ENCODE data around the gene CNTNAP4. TPM values are rescaled to one million over a fixed set of nuclear protein-coding genes. Genes with fewer than 3 reads are reported as not detected.

CNTNAP4 gene
- total and polyA plus RNA-seq, 10 of the 15 experiments (the other 5 are each of a cell fraction or from before 2014, with no cell fraction given): 0.45 to 1.9 (median 0.90) TPM

DNA sequence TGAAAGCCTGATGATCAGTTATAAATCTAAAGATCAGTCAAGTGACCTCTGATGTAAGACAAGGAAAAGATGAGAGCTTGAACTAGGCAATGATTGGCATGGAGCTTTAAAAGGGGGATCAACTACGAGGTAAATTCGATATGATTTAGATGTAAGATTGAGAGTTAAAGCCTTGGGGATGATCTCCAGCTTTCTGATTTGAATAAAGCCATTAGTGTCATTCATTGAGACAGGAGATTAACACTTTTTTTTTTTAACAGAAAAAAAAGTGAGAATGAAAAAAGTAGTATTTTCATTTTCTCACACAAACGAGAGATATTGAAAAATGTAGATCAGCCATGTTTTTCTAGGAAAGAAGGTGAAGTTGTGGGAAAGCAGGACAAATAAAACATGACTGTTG, 225.4 kb downstream of the CNTNAP4 start:
- intact Hi-C loops (cut with micrococcal nuclease; ENCODE audit: unreplicated experiment) (no loop called here), in situ Hi-C loops (cut with MboI) (no loop called here)
- Histone ChIP-seq H3K9ac (ENCODE audit: control insufficient read depth, insufficient read depth, low read length) (no peak overlapping the region), H2AFZ (ENCODE audit: control insufficient read depth, low read depth, low read length) (no peak overlapping the region), H3K27ac (ENCODE audit: control insufficient read depth, insufficient read depth) (no peak overlapping the region), H3K79me2 (ENCODE audit: control insufficient read depth, insufficient read depth, low read length) (no peaks in the 10 kb centered on the region), H3K27me3 (replicated peaks in 1 of 2; ENCODE audit: control insufficient read depth in 2 of 2, insufficient read depth in 2 of 2, low read length in 1 of 2) (no peaks in the 10 kb centered on the region), H3K4me2 (ENCODE audit: control insufficient read depth, insufficient read depth) (no peak overlapping the region), H3K9me3 (replicated peaks; ENCODE audit: control insufficient read depth, insufficient read depth, low read length) (no peaks in the 10 kb centered on the region), H3K4me3 (no peak overlapping the region), H3K36me3 (ENCODE audit: control insufficient read depth in 2 of 2, insufficient read depth in 2 of 2, low read length in 1 of 2) (no peaks in the 10 kb centered on the region), H4K20me1 (ENCODE audit: control insufficient read depth, insufficient read depth) (no peaks in the 10 kb centered on the region), H3K4me1 (ENCODE audit: control insufficient read depth, insufficient read depth, low read length) (no peaks in the 10 kb centered on the region)
- POLR2A ChIA-PET: no interaction called here
- 0% methylated on average over 3 of the region's 3 CpGs for WGBS (ENCODE audit: insufficient coverage, insufficient replicate concordance, low lambda C conversion rate, missing lambda C conversion rate)
- RAD21 ChIA-PET (ENCODE audit: unreplicated experiment): no interaction called here
- ATAC-seq: no peak
- no peak for TF ChIP-seq MXI1 (IDR thresholded peaks at IDR 0.05; ENCODE audit: low read depth, low read length)
- TF ChIP-seq NR2C1 (IDR thresholded peaks at IDR 0.05): no peak
- TF ChIP-seq, protein P1, sequence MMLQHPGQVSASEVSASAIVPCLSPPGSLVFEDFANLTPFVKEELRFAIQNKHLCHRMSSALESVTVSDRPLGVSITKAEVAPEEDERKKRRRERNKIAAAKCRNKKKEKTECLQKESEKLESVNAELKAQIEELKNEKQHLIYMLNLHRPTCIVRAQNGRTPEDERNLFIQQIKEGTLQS (IDR thresholded peaks at IDR 0.05; ENCODE audit: borderline replicate concordance, extremely low read depth, low read depth, low read length): no peak
- TF ChIP-seq, protein P2, sequence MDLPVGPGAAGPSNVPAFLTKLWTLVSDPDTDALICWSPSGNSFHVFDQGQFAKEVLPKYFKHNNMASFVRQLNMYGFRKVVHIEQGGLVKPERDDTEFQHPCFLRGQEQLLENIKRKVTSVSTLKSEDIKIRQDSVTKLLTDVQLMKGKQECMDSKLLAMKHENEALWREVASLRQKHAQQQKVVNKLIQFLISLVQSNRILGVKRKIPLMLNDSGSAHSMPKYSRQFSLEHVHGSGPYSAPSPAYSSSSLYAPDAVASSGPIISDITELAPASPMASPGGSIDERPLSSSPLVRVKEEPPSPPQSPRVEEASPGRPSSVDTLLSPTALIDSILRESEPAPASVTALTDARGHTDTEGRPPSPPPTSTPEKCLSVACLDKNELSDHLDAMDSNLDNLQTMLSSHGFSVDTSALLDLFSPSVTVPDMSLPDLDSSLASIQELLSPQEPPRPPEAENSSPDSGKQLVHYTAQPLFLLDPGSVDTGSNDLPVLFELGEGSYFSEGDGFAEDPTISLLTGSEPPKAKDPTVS (IDR thresholded peaks at IDR 0.05; ENCODE audit: low read depth, low read length): no peak
- TF ChIP-seq, protein P3, sequence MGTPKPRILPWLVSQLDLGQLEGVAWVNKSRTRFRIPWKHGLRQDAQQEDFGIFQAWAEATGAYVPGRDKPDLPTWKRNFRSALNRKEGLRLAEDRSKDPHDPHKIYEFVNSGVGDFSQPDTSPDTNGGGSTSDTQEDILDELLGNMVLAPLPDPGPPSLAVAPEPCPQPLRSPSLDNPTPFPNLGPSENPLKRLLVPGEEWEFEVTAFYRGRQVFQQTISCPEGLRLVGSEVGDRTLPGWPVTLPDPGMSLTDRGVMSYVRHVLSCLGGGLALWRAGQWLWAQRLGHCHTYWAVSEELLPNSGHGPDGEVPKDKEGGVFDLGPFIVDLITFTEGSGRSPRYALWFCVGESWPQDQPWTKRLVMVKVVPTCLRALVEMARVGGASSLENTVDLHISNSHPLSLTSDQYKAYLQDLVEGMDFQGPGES (IDR thresholded peaks at IDR 0.05): no peak
- no peak for TF ChIP-seq CHD2 (IDR thresholded peaks at IDR 0.05; ENCODE audit: borderline replicate concordance, low read depth, low read length)
- TF ChIP-seq NRF1 (conservative IDR thresholded peaks at IDR 0.05; ENCODE audit: low read depth, low read length): no peak
- TF ChIP-seq, protein P4, sequence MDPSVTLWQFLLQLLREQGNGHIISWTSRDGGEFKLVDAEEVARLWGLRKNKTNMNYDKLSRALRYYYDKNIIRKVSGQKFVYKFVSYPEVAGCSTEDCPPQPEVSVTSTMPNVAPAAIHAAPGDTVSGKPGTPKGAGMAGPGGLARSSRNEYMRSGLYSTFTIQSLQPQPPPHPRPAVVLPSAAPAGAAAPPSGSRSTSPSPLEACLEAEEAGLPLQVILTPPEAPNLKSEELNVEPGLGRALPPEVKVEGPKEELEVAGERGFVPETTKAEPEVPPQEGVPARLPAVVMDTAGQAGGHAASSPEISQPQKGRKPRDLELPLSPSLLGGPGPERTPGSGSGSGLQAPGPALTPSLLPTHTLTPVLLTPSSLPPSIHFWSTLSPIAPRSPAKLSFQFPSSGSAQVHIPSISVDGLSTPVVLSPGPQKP (IDR thresholded peaks at IDR 0.05; ENCODE audit: low read depth, low read length): no peak
- TF ChIP-seq, protein P5, sequence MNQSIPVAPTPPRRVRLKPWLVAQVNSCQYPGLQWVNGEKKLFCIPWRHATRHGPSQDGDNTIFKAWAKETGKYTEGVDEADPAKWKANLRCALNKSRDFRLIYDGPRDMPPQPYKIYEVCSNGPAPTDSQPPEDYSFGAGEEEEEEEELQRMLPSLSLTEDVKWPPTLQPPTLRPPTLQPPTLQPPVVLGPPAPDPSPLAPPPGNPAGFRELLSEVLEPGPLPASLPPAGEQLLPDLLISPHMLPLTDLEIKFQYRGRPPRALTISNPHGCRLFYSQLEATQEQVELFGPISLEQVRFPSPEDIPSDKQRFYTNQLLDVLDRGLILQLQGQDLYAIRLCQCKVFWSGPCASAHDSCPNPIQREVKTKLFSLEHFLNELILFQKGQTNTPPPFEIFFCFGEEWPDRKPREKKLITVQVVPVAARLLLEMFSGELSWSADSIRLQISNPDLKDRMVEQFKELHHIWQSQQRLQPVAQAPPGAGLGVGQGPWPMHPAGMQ (IDR thresholded peaks at IDR 0.05; ENCODE audit: borderline replicate concordance): no peak
- no peak for TF ChIP-seq SIN3A (IDR thresholded peaks at IDR 0.05; ENCODE audit: low read depth, low read length)
- no peak for TF ChIP-seq CBX5 (IDR thresholded peaks at IDR 0.05; ENCODE audit: low read depth)
- no peak for TF ChIP-seq FOXK2 (IDR thresholded peaks at IDR 0.05)
- TF ChIP-seq HDGF (IDR thresholded peaks at IDR 0.05): no peak
- TF ChIP-seq EED (IDR thresholded peaks at IDR 0.05; ENCODE audit: low read depth): no peak
- no peak for TF ChIP-seq CREB1 (IDR thresholded peaks at IDR 0.05; ENCODE audit: low read depth)
- TF ChIP-seq, protein P6, sequence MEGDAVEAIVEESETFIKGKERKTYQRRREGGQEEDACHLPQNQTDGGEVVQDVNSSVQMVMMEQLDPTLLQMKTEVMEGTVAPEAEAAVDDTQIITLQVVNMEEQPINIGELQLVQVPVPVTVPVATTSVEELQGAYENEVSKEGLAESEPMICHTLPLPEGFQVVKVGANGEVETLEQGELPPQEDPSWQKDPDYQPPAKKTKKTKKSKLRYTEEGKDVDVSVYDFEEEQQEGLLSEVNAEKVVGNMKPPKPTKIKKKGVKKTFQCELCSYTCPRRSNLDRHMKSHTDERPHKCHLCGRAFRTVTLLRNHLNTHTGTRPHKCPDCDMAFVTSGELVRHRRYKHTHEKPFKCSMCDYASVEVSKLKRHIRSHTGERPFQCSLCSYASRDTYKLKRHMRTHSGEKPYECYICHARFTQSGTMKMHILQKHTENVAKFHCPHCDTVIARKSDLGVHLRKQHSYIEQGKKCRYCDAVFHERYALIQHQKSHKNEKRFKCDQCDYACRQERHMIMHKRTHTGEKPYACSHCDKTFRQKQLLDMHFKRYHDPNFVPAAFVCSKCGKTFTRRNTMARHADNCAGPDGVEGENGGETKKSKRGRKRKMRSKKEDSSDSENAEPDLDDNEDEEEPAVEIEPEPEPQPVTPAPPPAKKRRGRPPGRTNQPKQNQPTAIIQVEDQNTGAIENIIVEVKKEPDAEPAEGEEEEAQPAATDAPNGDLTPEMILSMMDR (IDR thresholded peaks at IDR 0.05 in 2 of 3, conservative IDR thresholded peaks at IDR 0.05 in 1 of 3; ENCODE audit: control insufficient read depth in 2 of 3, extremely low read depth in 1 of 3, insufficient read depth in 1 of 3, low read depth in 3 of 3, low read length in 3 of 3): no peak
- no peak for FAIRE-seq
- no TSS peak for BruUV-seq (replicated peaks)
- CTCF ChIA-PET: interaction anchor here (0.6 kb wide), 1 partner anchor 788 kb away, joined by 3 read pairs; no protein-coding TSS in a partner anchor
- no peak for DNase-seq (ENCODE audit: low read depth, low spot score)
- SMC1A ChIA-PET (ENCODE audit: uncharacterized antibody, unreplicated experiment): interaction anchor here (0.7 kb wide), 1 partner anchor 151 kb away, joined by 3 read pairs; no protein-coding TSS in a partner anchor

Measured in GM12878 (cell line).